ELF-1 (cell line): Measurements from ENCODE around the gene NUMA1.

Source experiments
- DNase-seq: peaks from one replicate; pipeline ENCODE4 v3.0.0-alpha.2; 2016; ENCODE audit warnings: low read depth, low spot score

Gene NUMA1

DNA sequence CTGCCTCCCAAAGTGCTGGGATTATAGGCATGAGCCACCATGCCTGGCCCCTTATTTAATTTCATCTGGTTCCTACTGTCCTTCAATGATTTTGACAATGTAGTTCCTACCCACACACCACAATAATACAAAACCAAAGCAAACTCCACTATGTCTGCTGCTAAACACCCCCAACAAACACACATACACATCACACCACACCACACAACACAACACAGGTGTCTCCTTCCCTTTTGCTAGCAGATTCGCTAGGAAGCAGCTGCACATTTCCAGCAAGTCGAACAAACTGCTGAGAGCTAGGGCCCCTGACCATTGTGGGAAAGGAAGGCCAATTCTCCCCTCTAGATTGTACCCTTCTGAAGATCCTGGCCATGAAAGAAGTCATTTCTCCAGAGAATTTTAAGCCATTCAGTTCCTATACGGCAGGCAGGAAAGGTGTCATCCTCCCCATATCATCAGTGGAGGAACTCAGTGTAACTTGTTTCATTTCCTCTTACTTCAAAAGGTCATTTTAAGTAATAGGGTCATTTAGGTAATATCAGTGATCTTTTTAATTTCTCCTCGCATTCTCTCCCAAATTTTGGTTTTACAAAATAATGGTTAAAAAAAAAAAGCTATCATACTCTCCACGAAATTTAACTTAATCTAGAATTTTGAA lies 18.5 kb downstream of the NUMA1 start:
- no peak for DNase-seq

DNA sequence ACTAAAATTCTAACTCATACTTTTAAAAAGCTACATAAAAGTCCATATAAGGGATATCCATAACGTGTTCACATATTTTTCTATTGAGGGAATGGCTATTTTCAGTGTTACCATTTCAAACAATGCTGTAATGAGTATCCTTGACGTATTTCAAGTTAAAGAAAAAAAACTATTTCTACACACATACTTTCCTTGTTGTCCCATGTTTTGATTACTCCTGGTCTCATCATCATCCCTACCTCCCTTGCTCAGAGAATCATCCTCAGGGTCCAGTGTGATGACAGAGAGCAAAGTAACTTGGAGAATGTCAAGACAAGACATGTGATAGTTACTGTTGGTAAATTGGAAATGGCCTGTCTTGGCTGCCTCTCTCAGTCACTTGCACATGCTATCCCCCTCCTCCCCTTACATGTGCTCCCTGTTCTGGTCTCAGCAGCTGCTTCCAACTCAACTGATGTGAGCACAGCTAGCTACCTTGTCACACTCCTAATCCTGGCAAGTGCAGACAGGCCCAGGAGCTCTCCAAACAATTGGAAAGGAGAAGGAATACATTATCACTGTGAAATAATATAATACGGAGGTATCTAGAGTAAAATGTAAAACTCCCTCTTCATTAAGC lies 21.8 kb downstream of the NUMA1 start:
- no peak for DNase-seq

DNA sequence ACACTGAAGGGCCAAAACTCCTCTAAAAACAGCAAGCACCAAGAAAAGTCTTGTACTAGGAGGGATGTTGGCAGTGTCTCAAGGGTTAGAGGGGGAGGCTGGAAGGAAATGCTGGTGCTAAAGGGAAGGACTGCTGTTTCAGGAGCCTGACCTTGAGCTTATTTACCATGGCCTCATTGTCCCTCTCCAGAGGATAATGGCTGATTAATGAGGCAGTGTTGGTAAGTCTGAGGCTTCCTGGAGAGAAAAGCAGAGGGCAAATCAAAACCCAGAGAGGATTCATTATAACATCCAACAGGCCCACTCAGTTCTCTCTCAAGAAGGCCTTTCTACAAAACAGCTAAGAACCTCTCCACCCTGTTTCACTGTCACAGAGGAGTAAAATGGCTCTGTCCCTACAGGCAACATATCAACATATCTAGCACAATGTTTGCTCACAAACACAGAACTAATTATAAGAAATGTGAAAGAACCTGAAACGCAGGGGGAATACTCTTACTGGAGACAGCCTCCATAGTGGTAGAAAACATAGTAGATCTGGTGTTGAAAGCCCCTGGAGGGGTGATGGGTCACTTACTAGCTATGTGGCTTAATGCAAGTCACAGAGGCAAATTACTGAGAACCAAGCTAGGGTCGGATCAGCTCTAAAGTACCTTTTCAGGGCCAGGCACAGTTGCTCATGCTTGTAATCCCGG lies 31.4 kb downstream of the NUMA1 start:
- DNase-seq, result no peak

DNA sequence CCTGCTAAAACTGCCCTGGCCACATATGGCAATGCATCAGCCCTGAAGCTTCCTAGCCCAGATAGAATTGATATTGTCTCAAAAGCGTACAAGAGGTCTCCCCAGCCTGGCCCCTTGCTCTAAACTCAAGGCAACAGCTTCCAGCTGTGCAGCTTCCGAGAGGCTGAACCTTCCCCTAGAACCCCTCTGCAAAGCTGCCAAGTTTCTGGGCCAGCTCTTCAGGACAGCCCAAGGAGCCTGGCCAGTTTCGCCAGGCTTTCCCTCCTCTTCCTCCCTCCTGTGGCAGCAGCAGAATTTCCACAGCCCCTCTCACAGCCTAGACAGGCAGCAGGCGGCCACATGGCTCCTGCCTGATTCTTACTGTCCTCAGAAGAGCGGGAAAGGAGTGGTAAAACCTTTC lies 34.5 kb downstream of the NUMA1 start:
- DNase-seq, result no peak

DNA sequence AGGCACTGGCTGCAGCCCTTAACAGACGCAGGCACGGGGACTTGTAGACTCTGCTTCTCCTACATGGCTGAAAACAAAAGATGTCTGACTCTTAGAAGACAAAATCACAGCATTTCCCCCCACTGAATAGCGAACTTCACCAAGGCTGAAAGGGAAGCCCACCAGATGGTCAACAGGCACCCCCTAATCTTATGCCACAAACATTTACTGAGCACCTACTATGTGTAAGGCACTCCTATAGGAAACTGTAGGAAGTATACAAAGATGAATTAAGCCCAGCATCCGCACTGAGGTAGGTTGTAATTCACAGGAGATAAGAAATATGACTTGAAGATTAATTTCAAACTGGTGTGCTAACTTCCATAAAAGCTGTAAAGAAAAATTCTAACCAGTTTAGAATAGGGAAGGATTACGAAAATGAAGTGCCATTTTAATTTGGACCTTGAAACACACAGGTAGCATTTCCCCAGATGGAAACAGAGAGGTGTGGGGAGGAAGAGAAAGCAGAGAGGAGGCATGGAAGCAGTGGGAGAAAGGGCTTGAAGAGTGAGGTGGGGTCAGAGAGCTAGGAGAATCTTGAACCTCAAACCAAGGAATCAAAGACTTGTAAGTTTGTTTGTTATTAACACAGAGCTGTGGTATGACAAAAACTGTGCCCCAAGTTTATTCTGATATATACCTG lies 38.1 kb downstream of the NUMA1 start:
- no peak for DNase-seq

DNA sequence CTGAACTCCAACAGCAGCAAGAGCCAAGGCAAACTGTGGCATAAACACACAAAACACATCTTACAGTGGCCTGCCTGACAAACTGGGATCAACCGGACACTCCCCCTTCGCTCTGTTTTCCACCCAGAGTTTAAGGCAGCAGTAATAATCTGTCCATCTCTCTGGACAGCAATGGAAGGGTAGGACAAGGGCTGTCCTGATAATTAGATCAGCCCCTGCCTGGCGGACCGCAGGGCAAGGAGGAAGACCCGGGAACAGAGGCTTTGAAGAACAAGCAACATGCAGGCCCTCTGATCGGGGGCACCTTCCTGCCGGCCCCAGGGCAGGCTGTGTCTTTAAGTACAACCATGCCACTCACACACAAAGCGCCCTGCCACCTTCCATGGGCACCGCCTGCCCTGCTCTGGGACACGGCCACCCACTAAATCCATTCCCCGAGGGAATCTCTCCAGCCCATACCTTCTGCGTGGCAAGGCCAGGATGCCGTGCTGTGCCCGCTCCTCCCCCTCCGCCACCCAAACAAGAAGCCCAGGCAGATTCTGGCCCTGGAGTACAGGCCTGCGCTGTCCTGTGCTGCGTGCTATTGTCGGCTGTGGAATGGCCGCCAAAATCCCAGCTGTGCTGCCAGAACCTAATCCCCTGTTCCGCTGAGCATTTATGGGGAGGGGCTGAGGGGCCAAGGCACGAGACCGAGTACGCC lies 38.8 kb downstream of the NUMA1 start:
- DNase-seq, result peak; percentile 77

DNA sequence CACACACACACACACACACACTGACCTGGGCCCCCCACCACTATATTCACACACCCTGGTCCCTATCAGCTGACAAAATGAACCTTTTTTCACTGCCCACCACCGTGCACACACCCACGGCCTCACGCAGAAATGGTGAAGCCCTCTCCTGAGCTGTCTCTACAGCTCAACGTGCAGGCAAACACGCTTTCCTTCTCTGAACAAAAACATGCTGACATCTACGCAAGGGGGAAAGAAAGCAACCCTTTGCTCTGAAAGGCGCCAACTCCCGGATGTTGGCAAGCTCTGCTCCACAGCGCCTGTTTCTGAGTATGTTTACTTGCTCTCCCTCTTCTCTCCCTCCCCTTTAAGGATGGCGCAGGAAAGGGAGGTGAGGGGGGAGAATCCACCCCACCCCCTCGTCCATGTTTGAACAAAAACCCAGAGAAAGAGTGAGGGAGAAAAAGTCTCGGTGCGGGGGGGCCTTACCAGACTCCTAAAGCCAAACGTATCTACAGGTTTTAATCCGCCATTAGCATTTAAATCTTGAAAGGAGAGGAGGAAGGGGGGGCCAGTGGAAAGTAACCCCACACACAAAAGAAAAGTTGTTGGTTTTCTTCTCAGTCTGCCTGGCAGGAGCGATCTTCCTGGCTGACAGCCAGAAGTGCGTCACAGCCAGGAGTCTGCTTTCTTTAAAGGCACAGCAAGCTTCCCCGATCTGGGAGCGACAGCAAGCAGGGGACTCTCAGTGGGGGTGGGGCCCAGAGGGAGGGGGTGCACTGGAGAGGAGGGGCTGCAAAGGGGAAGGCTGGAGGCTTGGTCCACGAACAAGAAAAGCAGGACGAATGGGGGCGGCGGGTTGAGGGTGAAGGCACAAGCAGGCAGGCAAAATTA lies 39.6 kb downstream of the NUMA1 start:
- DNase-seq, result peak; percentile 75

DNA sequence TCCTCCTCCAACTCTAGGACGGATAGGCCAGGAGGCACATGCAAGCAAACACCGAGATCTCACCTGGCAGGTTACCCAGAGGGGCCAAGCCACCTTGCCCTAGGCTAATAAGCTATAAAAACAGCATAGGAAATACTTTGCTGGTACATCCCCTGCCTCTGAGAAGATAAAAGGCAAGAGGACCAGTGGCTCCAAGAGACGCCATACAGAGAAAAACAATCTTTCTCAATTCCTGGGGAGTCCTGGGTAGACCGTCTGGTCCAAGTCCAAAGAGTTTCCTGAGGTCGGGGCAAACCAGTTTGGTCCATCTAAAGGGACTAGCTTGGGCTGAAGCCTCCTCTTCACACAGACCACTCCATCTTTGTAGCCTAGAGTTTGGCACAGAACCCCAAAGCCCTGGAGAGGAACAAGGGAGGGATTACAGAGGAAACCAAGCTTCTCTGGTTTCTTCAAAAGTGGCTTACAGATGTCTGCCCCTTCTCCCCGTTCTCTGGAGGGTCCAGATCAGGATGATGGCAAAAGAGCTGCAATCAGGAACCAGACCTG lies 40.4 kb downstream of the NUMA1 start:
- no peak for DNase-seq

DNA sequence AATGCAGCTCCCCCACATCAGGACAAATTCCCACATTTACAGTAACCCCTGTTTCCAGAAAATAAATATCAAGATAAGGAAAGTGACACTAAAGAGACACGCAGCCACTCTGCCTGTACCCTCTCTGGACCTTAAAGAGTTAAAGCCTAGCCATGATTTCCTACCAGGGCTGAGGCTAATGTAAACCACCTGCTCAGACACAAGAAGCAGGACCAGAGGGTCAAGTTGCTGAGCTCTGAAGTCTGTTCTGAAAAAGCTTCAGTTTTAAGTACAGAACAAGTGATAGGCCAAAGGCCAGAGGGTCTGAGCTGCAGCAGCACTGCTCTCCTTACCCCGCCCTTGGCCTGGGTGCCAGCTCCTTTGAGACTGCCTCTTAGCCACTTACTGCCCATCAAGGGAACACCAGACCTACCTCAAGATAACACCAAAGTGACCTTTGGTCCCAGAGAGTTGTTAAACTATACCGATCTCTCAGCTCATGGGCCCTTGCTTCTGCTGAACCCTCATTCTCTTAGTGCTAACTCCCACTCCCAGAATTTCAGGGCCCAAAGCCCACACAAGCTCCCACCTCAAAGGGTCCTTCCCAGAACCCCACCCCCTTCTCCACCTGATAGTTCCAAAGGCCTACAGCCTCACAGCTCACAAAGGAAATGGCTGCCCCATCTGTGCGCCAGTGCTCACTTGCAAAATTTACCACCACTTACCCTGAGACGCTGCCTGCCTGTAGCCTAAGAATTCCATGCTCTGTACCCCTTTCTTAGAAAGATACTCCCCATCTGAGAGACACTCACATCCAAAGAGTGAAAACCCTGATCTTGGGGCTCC lies 41.1 kb downstream of the NUMA1 start:
- no peak for DNase-seq

DNA sequence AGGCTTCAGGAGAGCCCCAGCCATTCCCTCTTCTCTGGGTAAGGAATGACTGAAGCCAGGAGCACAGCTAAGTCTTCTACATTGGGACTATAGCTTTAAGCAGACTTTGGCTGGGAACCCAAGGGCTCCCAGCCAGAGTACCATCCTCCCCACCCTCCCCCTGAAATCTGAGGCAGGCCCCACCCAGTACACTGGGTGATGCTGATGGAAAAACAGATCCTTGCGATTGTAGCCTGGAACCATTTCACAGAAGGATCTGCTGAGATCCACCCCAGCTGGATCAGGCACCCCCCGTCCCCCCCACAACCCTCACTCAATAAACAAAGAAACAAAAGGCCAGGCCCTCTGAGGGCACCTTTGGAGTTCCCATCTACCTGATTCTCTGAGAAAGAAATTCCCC lies 41.9 kb downstream of the NUMA1 start:
- DNase-seq, result no peak

DNA sequence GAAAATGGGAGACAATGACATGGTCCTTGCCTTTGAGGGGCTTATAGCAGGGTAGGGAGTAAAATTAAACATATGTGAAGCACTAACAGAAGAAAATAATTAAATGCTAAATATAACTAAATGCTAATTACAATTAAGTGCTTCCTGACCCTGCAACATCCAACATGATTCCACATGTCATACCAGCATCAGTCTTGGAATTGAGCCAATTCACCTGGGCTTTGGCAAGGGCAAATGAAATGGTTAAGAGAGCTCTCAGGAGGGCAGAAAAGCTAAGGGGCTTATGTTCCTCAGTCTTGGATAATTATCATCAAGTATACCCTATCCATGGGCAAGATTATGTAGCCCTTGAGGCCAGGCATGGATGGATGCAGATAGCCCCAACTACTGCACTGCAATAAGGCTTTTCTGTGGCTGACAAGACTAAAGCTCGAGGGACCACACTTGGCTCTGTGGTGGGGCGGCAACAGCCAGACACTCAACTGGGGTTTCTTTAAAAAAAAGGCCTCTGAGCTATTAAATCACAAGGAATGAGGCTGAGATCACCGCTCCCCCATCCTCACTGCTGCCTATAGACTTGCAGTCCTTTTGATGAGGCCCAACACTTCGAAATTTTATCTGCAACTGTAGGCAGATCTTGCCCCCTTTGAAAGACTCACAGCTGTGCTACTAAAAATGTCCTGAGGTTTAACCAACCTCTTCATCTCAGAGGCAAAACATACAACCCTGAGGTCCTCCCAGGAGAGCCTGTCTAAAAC lies 42.6 kb downstream of the NUMA1 start:
- DNase-seq, result no peak

DNA sequence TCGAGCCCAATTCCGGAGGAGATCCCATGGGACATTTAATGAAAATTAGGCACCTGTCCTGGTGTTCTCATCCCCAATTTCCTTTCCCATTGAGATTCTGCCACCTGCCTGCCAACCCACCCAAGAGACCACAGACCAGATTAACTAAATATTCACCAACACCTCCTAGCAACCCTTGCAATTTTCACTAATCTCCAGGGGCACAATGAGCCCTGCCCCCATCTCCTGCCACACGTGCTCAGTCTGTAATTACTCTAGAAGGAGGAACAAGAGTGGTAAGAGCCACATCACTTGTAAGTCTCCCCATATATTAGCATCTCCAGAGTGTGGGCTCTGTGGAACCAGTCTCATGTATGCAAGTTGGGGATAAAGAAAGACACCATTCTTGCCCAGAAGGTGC lies 43.7 kb downstream of the NUMA1 start:
- no peak for DNase-seq

DNA sequence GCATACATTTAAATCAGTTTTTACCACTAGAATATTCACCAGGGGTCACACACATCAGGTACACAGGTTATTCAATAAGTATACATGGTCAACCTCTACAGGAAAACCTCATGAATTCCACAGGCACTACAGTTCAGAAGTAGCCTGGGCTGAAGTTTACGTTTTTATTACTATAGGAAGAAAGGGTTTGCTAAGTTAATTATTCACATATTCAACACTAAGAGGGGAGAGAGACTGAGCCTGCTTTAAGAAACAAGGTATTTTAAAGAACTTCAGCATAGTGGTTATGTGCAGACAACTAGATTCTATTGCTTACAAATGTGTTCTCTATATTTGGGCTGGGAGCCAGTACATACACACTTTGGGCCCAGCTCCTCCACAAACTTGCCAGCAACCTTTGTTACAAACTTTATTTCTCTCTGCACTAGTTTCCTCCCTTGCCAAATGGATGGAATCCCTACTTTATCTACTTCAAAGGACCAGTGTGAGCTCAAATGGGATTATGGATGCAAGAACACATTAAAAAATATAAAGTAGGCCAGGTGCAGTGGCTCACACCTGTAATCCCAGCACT lies 49.8 kb downstream of the NUMA1 start:
- DNase-seq, result no peak

DNA sequence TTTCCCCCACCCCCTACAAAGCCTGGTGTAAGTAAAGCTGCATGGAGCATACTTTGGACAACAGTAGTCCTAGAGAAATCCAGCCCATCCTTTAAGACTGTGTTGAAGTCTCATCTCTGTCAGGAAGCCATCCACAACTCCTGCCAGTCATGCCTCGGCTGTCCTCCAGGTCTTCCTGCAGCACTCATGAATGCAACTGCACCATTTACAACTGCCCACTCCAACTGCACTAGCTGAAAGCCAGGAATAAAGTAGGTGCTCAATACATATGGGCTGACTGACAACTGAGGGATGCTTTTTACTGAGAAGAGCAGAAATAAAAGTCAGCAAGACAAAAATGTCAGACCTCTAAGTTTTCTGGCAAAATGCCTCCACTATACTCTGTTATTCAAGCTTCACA lies 54.3 kb downstream of the NUMA1 start:
- no peak for DNase-seq

DNA sequence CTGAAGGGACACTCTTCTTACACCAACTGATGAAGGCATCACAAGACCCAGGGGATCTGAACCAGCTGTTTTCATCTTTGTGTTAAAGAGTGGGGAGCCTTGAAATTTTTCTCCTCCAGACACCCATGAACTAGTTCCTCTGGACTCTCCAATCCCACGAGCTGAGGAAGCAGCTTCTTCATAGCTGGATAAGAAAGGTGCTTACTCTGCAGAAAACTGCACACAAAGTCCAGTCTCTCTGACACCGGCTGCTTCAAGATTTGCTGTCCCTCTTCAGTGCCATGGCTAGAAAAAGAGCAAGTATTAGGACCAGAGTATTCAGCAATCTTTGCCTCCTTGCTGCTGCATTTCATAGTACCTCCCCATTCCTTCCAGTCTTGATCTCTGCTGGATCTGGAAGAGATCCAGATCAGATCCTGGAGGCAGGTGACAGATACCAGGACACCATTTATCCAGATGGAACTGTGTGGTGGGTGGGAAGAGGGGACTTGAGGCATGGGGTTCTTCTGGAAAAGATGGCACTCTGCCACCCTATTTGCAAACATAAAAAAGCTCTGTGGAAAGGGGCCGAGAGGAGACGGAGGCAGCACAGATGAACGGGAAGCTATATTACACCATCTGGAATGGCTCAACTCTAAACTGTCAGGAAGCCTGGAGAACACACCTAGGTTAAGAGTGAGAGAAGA lies 56.1 kb downstream of the NUMA1 start:
- DNase-seq, result no peak

DNA sequence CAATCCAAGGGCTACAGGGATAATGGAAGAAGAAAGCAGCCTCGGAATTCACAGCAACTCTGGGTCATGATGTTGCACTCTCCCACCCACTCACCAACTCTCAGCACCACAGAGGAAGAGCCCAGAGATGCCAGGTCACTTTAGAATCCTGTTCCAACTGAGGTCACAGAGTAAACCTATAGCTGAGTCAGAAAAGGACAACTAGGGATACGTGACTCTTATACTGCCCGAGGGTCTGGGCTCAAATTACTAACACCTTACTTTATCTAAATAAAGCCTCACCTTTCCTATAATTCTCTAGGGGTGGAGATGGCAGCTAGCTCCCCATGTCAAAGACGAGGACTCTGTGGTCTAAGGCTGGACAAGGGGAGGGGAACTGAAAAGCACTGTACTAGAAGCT lies 57.0 kb downstream of the NUMA1 start:
- DNase-seq, result no peak

DNA sequence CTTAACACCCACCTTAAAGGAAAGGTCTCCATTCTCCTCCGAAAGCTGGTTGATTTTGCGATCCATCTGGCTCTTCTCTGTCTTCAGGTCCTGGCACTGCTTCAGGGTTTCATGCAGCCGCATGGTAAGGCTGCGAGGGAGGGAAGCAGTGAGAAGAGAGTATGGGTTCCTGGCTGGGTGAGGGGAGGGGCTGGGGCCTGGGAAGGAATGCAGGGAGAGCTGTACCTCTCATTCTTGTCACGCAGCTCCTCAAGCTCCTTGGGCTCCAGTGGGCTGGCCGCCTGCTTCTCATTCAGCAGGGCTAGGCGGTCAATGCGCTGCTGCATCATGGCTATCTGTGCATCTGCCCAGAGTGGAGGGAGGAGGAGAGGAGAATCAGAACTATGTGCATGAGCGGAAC lies 62.2 kb downstream of the NUMA1 start:
- no peak for DNase-seq

DNA sequence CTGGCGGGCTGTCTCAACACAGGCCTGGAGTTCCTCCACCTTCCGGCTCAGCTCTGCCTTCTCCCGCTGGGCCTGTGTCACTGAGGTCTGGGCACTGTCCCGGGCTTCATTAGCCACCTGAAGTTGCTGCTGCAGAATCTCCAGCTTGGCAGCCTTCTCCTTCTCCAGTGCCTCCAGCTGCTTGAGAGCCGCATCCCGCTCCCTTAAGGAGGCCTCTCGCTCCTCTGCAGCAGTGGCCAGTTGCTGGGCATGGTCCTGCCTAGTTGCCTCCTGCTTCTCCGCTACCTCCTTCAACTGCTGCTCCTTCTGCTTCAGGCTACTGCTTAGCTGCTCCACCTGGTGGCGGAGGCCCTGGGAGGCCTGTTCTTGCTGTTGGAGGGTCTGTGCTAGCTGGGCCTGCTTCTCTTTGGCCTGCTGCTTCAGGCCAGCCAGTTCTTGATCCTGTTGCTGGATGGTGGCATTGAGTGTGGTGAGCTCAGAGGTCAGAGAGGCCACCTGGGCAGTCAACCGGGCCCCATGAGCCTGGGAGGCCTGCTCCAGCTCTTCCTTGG lies 64.8 kb downstream of the NUMA1 start:
- DNase-seq, result peak; percentile 81
